HG03439 (cell line): Measurements from ENCODE around the gene CNTNAP4.

Experiments
- ATAC-seq: cut with Tn5 transposase; IDR thresholded peaks from one replicate; pipeline ENCODE4 v1.9.1; 2021; ENCODE audit warnings: mild to moderate bottlenecking, moderate library complexity; ENCODE audit not compliant: unreplicated experiment

CNTNAP4 gene

DNA sequence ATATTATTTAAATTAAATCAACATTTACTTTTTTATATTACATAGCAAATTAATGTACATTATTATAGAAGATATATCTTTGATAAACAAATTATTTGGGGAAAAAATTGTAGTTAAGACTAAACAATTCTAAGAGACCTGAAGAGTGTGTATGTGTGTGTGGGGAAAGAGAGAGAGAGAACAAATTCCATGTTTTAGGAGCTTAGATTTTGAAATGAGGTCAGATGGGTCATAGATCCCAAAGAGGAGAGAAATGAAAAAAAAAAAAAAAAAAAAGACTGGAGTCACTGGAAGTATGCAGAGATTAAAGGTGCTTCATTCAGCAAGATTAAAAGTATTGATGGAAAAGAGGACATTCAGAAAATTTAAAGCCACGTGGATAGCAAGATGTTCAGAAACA is 206.8 kb downstream of the CNTNAP4 start:
- ATAC-seq: no peak

DNA sequence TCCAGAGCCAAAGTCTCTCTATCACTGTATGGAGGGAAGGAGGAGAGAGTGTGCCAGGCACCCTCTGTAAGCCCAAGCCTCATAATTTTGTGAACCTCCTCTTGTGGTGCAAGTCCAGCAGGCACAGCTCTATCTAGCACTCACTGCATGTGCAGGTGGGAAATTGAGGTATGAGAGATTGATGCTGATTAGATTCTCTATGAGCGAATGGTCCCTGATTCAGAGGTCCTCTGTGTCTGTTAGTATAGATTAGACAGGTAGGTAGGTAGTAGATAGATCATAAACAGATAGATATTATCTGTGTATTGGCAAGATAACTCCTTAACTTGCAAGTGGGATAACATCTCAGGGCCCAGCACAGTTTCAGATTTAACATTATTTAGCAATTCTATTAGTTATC is 209.5 kb downstream of the CNTNAP4 start:
- no peak for ATAC-seq

DNA sequence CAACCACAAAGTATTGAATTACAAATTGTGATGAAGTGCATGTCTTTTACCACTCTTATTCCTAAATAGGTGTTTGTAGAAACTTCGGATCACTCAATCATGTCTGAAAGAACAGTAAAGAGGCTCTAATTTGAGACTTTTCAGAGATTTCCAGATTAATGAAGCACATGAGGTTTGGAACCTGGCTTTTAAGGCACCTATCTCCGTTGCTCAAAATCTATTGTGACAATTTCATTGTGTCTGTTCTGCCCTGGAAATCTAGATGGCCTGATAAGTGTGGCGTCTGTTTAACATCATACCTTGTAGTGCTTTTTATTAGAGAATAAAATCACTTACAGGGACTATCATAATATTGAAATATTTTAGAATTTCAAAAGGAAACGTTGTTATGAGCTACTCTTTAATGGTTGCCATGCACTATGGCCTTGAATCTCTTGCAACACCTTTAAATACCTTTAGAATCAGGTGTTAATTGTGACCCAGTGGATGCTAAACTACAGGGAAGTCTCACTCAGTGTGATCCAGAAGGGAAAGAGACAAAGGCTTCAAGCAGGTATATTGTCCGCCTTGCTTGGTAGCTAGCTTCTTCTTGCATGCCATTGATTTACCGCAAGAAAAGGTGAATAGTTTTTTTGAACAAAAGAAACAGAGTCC is 210.3 kb downstream of the CNTNAP4 start:
- no peak for ATAC-seq

DNA sequence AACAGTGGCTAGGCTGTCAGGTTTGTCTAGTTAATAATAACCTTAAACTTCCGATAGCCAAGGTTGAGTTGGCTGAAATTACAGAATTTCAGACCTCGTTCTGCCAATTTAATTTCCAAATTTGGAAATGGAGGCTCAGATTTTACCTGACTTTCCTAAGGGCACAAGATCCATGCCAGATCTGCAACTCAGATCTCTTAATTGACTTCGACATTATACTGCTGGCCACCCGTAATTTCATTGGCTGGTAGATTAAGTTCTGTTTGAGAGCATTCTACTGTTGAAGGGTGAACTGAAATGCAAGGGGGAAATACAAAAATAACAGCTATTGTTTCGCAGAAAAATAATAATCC is 210.8 kb downstream of the CNTNAP4 start:
- no peak for ATAC-seq

DNA sequence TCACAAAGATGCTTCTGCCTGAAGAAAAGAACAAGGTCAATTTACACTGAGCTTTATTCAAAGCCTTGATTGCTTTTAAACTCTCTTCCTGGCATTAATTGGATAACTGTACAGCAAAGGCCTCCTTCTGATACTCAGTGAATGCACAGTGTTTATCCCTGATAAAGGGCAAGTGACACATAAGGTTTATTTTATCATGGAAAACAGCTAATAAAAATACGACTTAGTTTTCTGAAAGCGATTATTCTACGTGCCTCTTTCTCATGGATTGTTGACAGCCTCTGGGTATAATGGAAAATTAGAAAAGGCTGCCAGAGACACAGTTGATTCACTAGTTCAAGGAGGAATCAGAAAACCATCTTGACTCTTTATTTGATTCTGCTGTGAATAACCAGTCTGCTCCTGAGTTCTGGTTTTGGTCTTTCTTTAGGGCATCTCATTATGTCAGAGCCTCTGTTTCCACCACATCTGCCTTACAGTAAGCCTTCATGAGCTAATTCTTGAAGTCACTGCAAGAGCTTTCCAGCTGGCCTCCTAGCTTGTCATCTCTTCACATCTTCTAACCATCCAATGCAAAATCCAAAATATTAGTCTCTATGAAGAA is 212.9 kb downstream of the CNTNAP4 start:
- ATAC-seq: no peak

DNA sequence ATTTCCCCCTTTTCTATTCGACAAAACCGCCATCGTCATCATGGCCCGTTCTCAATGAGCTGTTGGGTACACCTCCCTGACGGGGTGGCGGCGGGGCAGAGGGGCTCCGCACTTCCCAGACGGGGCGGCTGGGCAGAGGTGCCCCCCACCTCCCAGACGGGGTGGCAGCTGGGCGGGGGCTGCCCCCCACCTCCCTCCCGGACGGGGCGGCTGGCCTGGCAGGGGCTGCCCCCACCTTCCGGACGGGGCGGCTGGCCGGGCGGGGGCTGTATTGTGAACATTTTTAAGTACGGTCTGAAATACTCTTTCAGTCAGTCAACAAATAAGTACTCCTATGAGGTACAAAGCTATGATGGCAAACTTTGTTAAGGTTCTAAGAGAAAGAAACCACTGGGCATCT is 222.8 kb downstream of the CNTNAP4 start:
- no peak for ATAC-seq

DNA sequence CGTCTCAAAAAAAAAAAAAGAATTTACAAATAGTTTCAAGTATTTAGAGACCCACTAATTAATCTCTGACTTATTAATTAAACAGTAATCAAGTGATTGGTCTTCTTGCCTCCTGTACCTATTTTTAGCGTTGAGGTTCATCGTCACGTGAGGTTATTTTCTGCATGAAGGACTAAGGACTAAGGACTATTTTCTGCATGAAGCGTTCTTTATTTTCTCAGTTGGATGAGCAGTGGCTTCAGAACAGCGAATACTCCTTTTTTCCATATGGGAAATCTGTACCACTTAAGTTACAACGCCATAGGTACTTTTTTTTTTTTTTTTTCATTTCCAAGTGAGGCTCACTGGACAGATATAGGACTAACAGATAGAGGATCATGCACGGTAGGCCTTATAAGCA is 224.9 kb downstream of the CNTNAP4 start:
- ATAC-seq: no peak

DNA sequence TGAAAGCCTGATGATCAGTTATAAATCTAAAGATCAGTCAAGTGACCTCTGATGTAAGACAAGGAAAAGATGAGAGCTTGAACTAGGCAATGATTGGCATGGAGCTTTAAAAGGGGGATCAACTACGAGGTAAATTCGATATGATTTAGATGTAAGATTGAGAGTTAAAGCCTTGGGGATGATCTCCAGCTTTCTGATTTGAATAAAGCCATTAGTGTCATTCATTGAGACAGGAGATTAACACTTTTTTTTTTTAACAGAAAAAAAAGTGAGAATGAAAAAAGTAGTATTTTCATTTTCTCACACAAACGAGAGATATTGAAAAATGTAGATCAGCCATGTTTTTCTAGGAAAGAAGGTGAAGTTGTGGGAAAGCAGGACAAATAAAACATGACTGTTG is 225.4 kb downstream of the CNTNAP4 start:
- ATAC-seq: no peak

DNA sequence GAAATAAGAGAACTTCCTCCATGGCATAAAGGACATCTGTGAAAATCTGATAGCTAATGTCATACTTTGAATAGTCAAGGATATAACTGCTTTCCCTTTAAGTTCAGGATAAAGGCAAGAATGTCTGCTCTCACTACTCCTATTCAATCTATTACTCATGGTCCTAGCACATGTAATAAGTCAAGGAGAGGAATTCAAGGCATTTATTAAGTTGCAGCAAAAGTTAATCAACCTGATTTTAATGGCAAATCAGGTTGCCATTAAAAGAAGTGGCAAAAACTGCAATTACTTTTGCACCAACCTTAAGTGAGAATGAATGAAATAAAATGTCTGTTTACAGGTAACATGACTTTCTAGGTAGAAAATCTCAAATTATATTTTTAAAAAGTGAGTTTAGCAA is 225.9 kb downstream of the CNTNAP4 start:
- no peak for ATAC-seq

DNA sequence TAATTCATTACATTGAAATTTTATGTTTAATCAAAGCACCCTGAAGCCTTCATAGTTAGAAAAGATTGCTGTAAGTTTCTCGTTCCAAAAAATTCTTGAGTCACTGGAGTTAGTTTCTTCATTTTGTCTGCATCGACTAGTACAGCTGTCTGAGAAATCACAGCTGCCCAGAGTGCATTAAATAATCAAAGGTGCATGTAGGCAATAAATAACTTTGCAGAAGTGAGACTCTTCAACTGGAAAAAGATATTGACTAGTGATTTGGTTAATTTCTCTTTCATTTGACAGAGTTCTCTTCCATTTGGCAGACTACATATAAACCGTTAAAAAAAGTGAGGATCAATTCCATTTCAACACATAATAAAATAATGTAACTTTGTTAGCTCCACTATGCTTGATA is 234.0 kb downstream of the CNTNAP4 start:
- no peak for ATAC-seq

DNA sequence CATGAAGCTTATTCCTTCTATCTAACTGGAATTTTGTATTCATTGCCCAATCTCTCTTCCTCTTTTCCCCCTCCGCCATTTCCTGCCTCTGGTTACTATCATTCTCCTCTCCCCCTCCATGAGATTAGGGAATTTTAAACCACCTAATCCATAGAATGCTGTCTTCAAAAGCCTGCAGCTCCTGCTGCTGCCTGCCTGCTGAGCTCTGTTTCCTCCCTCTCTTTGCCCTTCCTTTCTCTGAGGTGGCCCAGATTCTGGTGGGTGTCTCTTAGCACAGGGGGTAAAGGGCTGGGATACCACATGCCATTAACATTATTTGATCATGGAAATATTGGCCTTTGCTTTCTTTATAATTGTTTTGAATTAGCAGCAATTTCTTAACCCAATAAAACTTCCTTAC is 241.6 kb downstream of the CNTNAP4 start:
- ATAC-seq: no peak

DNA sequence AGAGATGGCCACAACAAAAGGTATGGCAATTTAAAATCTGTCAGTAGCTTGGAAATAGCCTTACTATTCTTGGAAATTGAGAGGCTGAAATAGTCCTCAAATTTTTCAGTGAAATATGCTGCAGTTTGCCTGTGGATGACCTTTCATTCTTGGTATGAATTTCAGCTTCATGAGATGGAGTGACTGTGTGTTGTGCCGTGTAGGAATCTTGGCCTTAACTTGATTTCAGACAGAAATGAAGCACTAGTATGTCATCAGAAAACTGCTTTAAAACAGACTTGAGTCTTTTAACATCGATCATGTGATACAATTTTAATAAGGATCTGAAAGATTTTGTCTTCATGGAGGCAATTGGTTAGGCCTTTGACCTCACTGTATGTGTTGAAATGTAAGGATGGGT is 247.2 kb downstream of the CNTNAP4 start:
- ATAC-seq: no peak

DNA sequence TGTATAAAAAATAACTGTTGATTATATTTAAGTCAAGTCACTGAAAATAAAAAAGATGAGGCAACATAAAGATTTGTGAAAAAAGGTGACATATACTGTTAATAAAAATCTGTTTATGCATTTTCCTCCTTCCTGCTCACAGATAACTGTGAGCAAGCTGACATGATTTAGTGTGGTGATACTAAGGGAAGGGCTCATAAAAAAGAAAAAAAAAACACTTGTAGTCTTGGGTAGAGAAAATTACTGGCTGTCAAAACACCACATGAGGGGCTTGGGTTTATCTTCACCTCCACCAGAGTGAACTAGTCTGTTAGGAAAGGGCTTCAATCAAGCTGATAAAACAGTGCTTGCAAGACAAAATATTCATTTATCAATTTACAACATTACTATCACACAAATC is 247.6 kb downstream of the CNTNAP4 start:
- no peak for ATAC-seq

DNA sequence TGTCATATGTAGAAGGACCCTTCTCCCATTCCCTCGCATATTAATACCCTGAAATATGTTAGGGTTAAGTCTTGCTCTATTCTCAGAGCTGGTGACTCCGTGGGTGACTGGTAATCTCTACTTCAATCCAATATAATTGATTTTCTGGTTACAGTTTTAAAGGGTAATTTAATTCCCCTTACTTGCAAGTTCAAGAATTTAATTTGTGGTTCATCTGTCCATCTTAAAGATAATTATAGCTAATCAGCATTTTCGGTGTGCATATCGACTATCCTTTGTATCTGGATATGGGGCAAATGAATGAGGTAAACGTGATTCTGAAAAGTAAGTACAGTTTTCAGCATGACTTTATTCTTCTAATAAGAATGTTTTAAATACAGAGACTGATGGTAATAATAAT is 250.0 kb downstream of the CNTNAP4 start:
- no peak for ATAC-seq

DNA sequence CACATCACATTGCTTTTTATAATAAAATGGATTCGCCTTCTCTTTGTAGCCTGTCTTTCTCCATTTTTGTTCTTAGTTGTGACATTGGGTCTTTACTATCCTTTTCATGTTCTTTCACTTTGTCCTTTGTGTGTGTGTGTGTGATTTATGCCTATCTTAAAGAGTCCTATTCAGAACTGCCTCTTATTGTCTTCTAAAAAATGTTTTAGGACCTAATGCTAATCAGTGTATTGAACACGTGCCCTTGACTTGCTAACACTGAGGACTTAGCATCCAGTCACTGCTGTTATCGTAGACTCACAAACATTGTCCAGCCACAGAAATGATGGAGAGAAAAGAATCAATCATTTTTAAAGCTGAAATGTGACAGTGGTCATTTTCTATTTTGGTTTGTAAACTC is 251.9 kb downstream of the CNTNAP4 start:
- no peak for ATAC-seq

DNA sequence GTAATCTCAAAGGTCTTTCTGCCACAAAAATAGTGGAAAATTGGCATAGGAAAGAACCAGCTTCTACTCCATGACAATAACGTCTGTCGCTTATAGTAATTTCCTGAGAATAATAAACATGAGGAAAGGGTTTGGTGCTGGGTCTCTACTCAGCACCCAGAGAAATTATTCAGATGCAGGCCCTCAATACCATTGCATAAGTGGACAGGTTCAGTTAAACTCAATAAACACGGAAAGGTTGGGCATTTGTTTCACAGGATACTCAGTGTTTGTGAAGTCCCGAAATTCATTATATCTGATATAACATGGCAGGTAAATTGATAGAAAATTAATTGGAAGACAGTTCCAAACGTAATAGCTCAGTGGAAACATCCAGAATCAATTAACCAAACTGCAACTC is 254.0 kb downstream of the CNTNAP4 start:
- no peak for ATAC-seq

DNA sequence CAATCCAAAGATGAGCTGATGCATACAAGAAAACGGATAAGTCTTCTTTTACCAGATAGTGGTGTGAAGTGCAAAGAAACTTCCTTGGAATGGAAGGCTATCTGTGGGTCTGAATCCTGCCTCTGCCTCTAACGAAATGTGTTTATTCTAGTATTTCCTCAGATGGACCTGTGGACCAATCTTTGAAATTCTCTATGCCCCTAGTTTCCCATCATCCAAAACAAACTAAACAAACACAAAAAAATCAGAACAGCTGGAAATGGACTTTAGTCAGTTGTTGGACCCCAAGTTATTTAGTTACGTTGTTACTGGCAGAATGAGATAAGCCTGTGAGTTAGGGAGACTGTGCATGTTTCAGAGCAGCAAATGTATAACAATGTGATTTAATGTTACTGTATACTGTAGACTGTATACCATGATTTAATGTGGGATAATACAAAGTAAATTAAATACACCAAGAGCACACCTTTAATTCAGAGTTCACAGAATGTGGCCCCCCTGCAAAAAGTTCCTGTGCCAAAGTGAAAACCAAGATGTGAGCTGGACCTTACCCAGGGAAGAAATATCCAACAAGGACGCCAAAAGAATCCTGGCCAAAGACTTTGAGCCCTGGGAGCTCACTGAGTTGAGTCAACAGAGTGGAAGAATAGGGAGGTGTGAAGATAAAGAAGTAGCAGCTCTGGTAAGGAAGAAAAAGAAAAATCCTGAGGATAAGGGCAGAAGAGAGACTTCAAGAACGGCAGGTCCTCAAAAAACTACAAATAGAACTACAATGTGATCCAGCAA is 255.2 kb downstream of the CNTNAP4 start:
- ATAC-seq: no peak

DNA sequence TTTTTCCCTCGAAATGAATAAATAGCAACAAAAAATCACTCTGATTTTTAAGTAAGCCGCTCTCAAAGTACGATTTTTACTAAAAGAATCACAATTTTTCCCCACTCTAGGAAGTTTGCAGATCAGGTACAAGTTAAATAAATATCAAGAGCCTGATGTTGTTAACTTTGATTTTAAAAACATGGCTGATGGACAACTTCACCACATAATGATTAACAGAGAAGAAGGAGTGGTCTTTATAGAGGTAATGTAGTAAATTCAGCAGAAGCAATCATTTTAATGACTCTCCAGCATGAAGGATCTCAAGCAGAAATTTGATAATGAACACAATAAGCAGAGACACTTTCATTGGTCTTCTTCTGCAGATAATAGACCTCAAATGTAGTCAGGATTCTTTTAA is 262.4 kb downstream of the CNTNAP4 start:
- ATAC-seq: no peak

DNA sequence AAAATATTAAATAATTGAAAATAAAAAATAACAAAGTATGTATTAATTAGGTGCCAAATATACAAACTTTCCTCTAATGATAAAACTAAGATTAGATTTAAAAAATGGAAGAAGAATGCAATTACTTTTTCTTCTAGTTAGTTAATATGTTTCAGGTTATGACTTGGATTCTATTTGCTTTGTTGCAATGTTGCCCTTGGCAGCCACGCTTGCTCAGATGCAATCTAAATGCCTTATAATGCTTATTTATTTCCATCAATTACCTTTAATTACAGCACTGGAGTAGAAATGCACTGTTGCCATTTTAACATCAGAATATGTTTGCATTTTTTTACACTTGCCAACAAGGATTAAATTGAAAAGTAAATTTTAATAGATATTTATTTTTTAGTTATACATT is 263.9 kb downstream of the CNTNAP4 start:
- ATAC-seq: no peak

DNA sequence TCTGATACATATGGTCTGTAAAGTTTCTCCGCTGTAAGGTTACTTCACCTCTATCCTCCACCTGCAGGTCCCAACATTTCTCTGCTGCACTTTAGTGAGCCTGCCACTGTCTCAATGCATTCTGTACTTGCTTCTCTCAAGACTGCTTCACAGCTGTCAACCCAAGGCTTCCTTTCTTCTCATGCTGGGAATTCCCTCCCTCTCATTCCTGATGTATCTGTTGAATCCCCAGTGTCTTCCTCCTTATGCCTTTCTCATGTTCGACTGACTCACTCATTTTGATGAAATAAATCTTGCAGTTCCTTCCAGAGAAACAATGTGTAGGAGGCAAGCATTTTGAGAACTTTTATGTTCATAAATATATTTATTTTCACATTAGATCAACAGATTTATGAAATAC is 288.3 kb downstream of the CNTNAP4 start:
- ATAC-seq: no peak

DNA sequence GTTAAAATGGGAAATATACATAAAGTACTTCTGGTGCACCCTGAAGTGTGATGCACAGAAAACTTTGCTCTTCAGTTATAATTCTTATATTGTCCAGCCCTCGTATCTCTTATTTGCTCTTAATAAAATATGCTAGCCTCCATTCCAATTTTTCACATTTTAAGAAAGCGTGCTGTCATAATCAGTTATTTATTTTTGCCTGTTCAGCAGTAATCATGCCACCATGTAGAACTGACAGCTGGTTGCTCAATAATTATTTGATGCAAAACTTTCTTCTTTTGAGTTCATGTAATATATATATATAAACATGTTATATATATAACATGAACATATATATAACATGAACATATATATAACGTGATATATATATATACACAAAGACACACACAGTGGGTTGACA is 294.6 kb downstream of the CNTNAP4 start:
- ATAC-seq: no peak

DNA sequence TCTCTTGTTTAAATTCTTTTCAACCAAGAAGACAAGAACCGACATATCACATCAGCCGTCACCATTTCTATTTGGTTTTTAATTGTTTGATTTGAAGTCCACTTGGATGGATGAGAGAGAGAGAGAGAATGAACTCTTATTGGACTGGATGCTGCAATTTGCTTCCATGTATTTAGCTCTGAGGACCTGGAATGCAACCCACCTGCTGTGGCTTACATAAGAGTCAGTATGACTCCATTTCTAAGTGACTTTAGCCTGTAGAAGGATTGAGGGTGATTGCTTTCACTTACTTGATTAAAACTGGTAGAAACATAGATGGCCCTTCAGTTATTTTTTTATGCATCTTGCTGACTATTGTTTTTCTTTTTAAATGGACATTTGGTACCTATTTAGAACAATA is 296.1 kb downstream of the CNTNAP4 start:
- ATAC-seq: no peak
